Right lobe of liver (tissue), 6 donors: ENCODE data around the gene MARVELD1. TPM values are rescaled to one million over a fixed set of nuclear protein-coding genes. Genes with fewer than 3 reads are reported as not detected.

Source experiments
- ATAC-seq, 4 donors: fragments of 200-7000 bp; cut with Tn5 transposase; one replicate each; pipeline ENCODE4 v1.9.1; 2020; ENCODE audit warnings: mild to moderate bottlenecking in 4 of 4, moderate library complexity in 4 of 4
- DNase-seq, 3 donors: peaks; one replicate each; pipeline ENCODE4 v3.0.0-alpha.2; 2020
- H3K27ac ChIP-seq, 3 donors: fragments of 200-600 bp; one replicate each; pipeline ENCODE4 v1.8.0; 2022
- H3K27me3 ChIP-seq, 2 donors: fragments of 200-600 bp; one replicate each; pipeline ENCODE4 v1.8.0; 2022
- H3K36me3 ChIP-seq, 4 donors: fragments of 200-600 bp; sonication (generic) in 1 of 4; one replicate each; pipeline versions ENCODE4 v1.5.1 to v1.8.0; 2017 to 2022; ENCODE audit warnings: control low read depth in 1 of 4
- H3K4me1 ChIP-seq, 4 donors: fragments of 200-600 bp; sonication (generic) in 1 of 4; one replicate each; pipeline versions ENCODE4 v1.5.1 to v1.8.0; 2017 to 2022; ENCODE audit warnings: control low read depth in 1 of 4
- H3K4me3 ChIP-seq, 3 donors: fragments of 200-600 bp; one replicate each; pipeline ENCODE4 v1.8.0; 2022
- H3K9me3 ChIP-seq, 4 donors: fragments of 200-600 bp; sonication (generic) in 1 of 4; one replicate each; pipeline versions ENCODE4 v1.5.1 to v1.8.0; 2017 to 2022; ENCODE audit warnings: control low read depth in 1 of 4
- CTCF ChIP-seq, 4 donors: fragments of 200-600 bp in 3 of 4; fragments of 450-650 bp in 1 of 4; IDR thresholded peaks; one replicate each; pipeline versions ENCODE4 v1.5.1 to v1.8.0; 2016 to 2022; ENCODE audit warnings: antibody characterized with exemption in 4 of 4, mild to moderate bottlenecking in 2 of 4
- POLR2A ChIP-seq: fragments of 450-650 bp; IDR thresholded peaks from one replicate; pipeline ENCODE4 v1.6.1; 2017; ENCODE audit warnings: antibody characterized with exemption, mild to moderate bottlenecking
- WGBS: methylation state at CpG from one replicate; pipeline ENCODE4 v1.1.6; 2018; ENCODE audit warnings: low coverage, low lambda C conversion rate; ENCODE audit not compliant: insufficient coverage; ENCODE audit errors: missing lambda C conversion rate; 5-methylcytosine and 5-hydroxymethylcytosine counted together
- intact Hi-C, 2 donors: fragments of 100-400 bp; cut with DNase I; formaldehyde crosslinking; loops; one replicate each; pipeline versions ENCODE4 v1.11.2 to v1.14.1; 2022
- total RNA-seq, 6 experiments: library from RNA; depleted of rRNA in 2 of 6; stranded (reverse); fragments of >200 nt in 2 of 6; fragmentation: NEBNext Ultra II Directional in 3 of 6; extraction: Animal tissue kit (Norgen Biotek cat#: 25700) in 3 of 6; gene quantifications; one replicate each; pipeline versions ENCODE4 v1.1.0 to v1.2.4, GENCODE V29; 2016 to 2023
- donor health status: DM: no; HTN: yes; CAD: no.
- donor health status: DM: no; HTN: no; CAD: no.
- donor health status: DM: no; HTN: no; CAD: no.
- donor health status: DM: no; HTN: yes; CAD: no.
- donor health status: DM: no; HTN: yes; CAD: no.

The MARVELD1 gene
- total RNA-seq, 6 experiments from 2014 or later, result 1.5 to 3.1 (median 2.3) TPM

DNA sequence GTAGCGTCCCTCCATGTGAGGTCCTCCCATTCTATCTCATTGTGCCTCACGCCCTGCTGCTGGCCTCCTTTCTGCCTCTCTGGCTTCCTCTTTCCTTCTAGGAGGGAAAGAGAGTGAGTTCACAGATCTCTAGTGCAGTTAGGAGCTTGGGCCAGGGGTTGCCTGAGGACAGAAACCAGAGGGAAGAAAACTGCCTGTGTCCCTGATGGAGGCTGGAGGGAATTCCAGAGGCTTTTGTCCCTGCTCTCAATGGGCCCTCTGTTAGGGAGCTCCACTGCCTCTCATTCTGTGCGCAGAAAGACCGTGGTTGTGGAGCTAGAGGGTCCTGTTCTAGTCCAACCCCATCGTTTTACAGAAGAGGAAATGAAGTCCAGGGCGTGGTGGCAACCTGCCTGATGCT, 4.6 kb downstream of the MARVELD1 start:
- Histone ChIP-seq H3K4me1 (peaks cover 0 to 15% (median 2%) of the 10 kb centered on the region in 4 donors), H3K9me3 (no peaks in the 10 kb centered on the region), H3K36me3 (no peaks in the 10 kb centered on the region), H3K27ac (peak overlapping the region in 2 of 3 donors; percentile 32 to 59), H3K27me3 (no peaks in the 10 kb centered on the region), H3K4me3 (no peak overlapping the region)
- 63% methylated on average over 5 of the region's 6 CpGs for WGBS
- intact Hi-C loops, result no loop called here
- DNase-seq (peak in 1 of 3 donors; percentile 42), ATAC-seq (no peak)
- TF ChIP-seq CTCF (IDR thresholded peaks at IDR 0.05) (no peak), POLR2A (no peak)

GRCh38 chr10:97718659-97719142, 5.2 kb downstream of the MARVELD1 start:
- no peaks in the 10 kb centered on the region for H3K36me3 ChIP-seq
- no peak overlapping the region for H3K4me3 ChIP-seq
- TF ChIP-seq CTCF (IDR thresholded peaks at IDR 0.05) (no peak), POLR2A (peak; percentile 68)
- peak overlapping the region in 2 of 3 donors; percentile 32 to 60 for H3K27ac ChIP-seq
- ATAC-seq (peak; percentile 89 to 91 (median 91)), DNase-seq (peak; percentile 78 to 94 (median 90))
- 0% methylated on average over 2 of the region's 8 CpGs for WGBS
- no peaks in the 10 kb centered on the region for H3K27me3 ChIP-seq
- H3K4me1 ChIP-seq, result peaks cover 0 to 15% (median 2%) of the 10 kb centered on the region in 4 donors
- intact Hi-C loops, result no loop called here
- H3K9me3 ChIP-seq, result no peaks in the 10 kb centered on the region

DNA sequence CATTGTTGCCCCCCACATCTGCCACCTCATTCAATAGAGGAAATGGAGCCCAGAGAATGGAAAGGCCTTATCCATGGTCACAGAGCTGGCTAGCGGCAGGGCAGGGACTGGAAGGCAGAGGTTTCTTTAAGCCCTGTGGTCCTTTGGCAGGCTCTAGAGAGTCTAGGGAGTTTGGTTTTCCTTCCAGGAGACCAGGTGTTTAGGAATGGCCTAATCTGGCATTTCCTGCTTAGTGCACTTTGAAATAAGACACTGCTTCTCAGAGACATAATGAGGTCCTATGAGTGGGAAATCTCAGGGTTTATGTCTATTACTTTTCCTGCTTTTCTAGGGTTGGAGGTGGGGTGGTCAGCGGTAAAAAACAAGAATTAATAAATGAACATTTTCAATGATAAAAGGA, 6.1 kb downstream of the MARVELD1 start:
- Histone ChIP-seq H3K4me1 (peaks cover 0 to 12% (median 2%) of the 10 kb centered on the region in 4 donors), H3K27ac (no peak overlapping the region), H3K36me3 (no peaks in the 10 kb centered on the region), H3K9me3 (no peaks in the 10 kb centered on the region), H3K27me3 (no peaks in the 10 kb centered on the region), H3K4me3 (no peak overlapping the region)
- DNase-seq (peak in 1 of 3 donors; percentile 15), ATAC-seq (no peak)
- 92% methylated on average over 2 of the region's 2 CpGs for WGBS
- TF ChIP-seq CTCF (IDR thresholded peaks at IDR 0.05) (no peak), POLR2A (no peak)
- intact Hi-C loops, result no loop called here

GRCh38 chr10:97721871-97722780, 8.6 kb downstream of the MARVELD1 start:
- intact Hi-C loops, result no loop called here
- WGBS, result 77% methylated on average over 10 of the region's 12 CpGs
- H3K27ac ChIP-seq, result no peak overlapping the region

More at GRCh38 chr10:97721871-97722780, 8.6 kb downstream of the MARVELD1 start:
- H3K9me3 ChIP-seq, result no peaks in the 10 kb centered on the region
- DNase-seq, result peak in 1 of 3 donors; percentile 17
- no peaks in the 10 kb centered on the region for H3K27me3 ChIP-seq
- no peaks in the 10 kb centered on the region for H3K36me3 ChIP-seq
- H3K4me3 ChIP-seq, result no peak overlapping the region
- H3K4me1 ChIP-seq, result peaks cover 0 to 12% (median 2%) of the 10 kb centered on the region in 4 donors
- no peak for ATAC-seq
- TF ChIP-seq CTCF (IDR thresholded peaks at IDR 0.05) (no peak), POLR2A (no peak)
